K562 (cell line): ENCODE measurements around the gene GIMAP8. TPM values are rescaled to one million over a fixed set of nuclear protein-coding genes. Genes with fewer than 3 reads are reported as not detected.

Experiments
- BRD4 ChIP-seq: fragments of 200-600 bp; sonication (generic); IDR thresholded peaks from 2 replicates; pipeline ENCODE4 v1.6.1; 2017; ENCODE audit warnings: inconsistent platforms
- ETS2 ChIP-seq: IDR thresholded peaks from 2 replicates; pipeline ENCODE4 v1.6.1; 2016; ENCODE audit warnings: borderline replicate concordance, missing genetic modification characterization, mild to moderate bottlenecking, moderate library complexity, missing compliant biosample characterization; ENCODE audit not compliant: poor library complexity, severe bottlenecking
- ETV1 ChIP-seq: fragments of 450-650 bp; conservative IDR thresholded peaks from 2 replicates; pipeline ENCODE4 v1.6.1; 2016; ENCODE audit warnings: missing genetic modification characterization, control low read depth, low read depth, missing compliant biosample characterization
- HCFC1 ChIP-seq: IDR thresholded peaks from 2 replicates; pipeline ENCODE4 v1.6.1; 2012; ENCODE audit warnings: low read depth, low read length, improper control_type of control experiment
- HNRNPH1 ChIP-seq: fragments of 200-400 bp; formaldehyde crosslinking; optimal IDR thresholded peaks from 2 replicates; pipeline ENCODE3; 2017; ENCODE audit warnings: low read depth, mild to moderate bottlenecking, low read length, moderate library complexity
- HOXB6 ChIP-seq: fragments of 250-450 bp; sonication (Bioruptor Pico); IDR thresholded peaks from 2 replicates; pipeline ENCODE4 v1.5.1; 2022; ENCODE audit warnings: mild to moderate bottlenecking, borderline replicate concordance
- RBFOX2 ChIP-seq: fragments of 200-400 bp; formaldehyde crosslinking; IDR thresholded peaks from 2 replicates; pipeline ENCODE4 v1.6.1; 2017; ENCODE audit warnings: low read depth, mild to moderate bottlenecking, low read length, moderate library complexity
- RCOR1 ChIP-seq, 2 experiments: IDR thresholded peaks; 2 replicates each; pipeline ENCODE4 v1.6.1; 2012; ENCODE audit warnings: low read depth in 2 of 2, low read length in 2 of 2, borderline replicate concordance in 1 of 2, improper control_type of control experiment in 1 of 2
- RUNX1 ChIP-seq: sonication (generic); IDR thresholded peaks from 2 replicates; pipeline ENCODE4 v1.6.1; 2016; ENCODE audit warnings: antibody characterized with exemption, low read depth
- TEAD4 ChIP-seq, 2 experiments: sonication (generic) in 1 of 2; formaldehyde crosslinking in 1 of 2; IDR thresholded peaks; 2 replicates each; pipeline versions ENCODE4 v1.6.1 to v1.8.0; 2012 to 2022; ENCODE audit warnings: borderline replicate concordance in 1 of 2, inconsistent platforms in 1 of 2, low read length in 1 of 2, mild to moderate bottlenecking in 1 of 2, missing genetic modification reagents in 1 of 2
- YY1 ChIP-seq, 3 experiments: IDR thresholded peaks; 2 replicates each; pipeline ENCODE4 v1.6.1; 2011; ENCODE audit warnings: low read length in 2 of 3, mild to moderate bottlenecking in 2 of 3, moderate library complexity in 2 of 3, borderline replicate concordance in 1 of 3, control low read depth in 1 of 3, low read depth in 1 of 3; ENCODE audit not compliant: insufficient read depth in 3 of 3, insufficient replicate concordance in 2 of 3, control insufficient read depth in 1 of 3, insufficient read length in 1 of 3; ENCODE audit errors: extremely low read depth in 1 of 3
- ZNF134 ChIP-seq: fragments of 250-450 bp; sonication (Bioruptor Pico); conservative IDR thresholded peaks from 2 replicates; pipeline ENCODE4 v1.4.0; 2020
- ZNF232 ChIP-seq: sonication (generic); formaldehyde crosslinking; IDR thresholded peaks from 2 replicates; pipeline ENCODE4 v1.8.0; 2022; ENCODE audit warnings: mild to moderate bottlenecking, missing genetic modification reagents
- ZNF561 ChIP-seq: fragments of 450-650 bp; formaldehyde crosslinking; conservative IDR thresholded peaks from 2 replicates; pipeline ENCODE4 v1.4.0; 2020; ENCODE audit warnings: mild to moderate bottlenecking, moderate library complexity
- polyA plus RNA-seq, 8 experiments: library from polyadenylated mRNA; depleted of rRNA in 4 of 8; stranded (reverse) in 5 of 8; unstranded in 3 of 8; fragments of >200 nt; fragmentation: Nextera tagmentation in 2 of 8; fragmentation: Illumina TruSeq in 1 of 8; extraction: Ambion mirVana in 2 of 8; extraction: Trizol in 1 of 8; gene quantifications; 2 replicates each; pipeline versions ENCODE4 v1.2.1 to v1.2.3, GENCODE V29; 2011 to 2014; ENCODE audit warnings: inconsistent platforms in 1 of 8, missing spikeins in 1 of 8
- total RNA-seq, 7 experiments: library from RNA; depleted of rRNA in 6 of 7; stranded (reverse); fragments of >200 nt in 6 of 7; fragmentation: Illumina TruSeq in 2 of 7; extraction: Trizol in 2 of 7; gene quantifications; 2 replicates each; pipeline versions ENCODE4 v1.2.1 to v1.2.3, GENCODE V29; 2011 to 2021; ENCODE audit warnings: low replicate concordance in 1 of 7
- TF ChIP-seq, protein P1 (sequence below): IDR thresholded peaks from 3 replicates; pipeline ENCODE4 v1.6.1; 2011; ENCODE audit warnings: borderline replicate concordance, mild to moderate bottlenecking; ENCODE audit not compliant: insufficient read length, insufficient read depth
- TF ChIP-seq, protein P2 (sequence below): sonication (generic); formaldehyde crosslinking; IDR thresholded peaks from 2 replicates; pipeline ENCODE4 v1.8.0; 2022; ENCODE audit warnings: mild to moderate bottlenecking, low read depth, missing genetic modification reagents
- TF ChIP-seq, protein P3 (sequence below), 2 experiments: fragments of 450-650 bp in 1 of 2; sonication (generic) in 1 of 2; formaldehyde crosslinking in 1 of 2; IDR thresholded peaks in 1 of 2; conservative IDR thresholded peaks in 1 of 2; 2 replicates each; pipeline versions ENCODE4 v1.6.1 to v1.8.1; 2016 to 2023; ENCODE audit warnings: mild to moderate bottlenecking in 2 of 2, moderate library complexity in 2 of 2, inconsistent platforms in 1 of 2, missing genetic modification reagents in 1 of 2
- TF ChIP-seq, protein P4 (sequence below): sonication (generic); formaldehyde crosslinking; IDR thresholded peaks from 2 replicates; pipeline ENCODE4 v1.8.0; 2022; ENCODE audit warnings: missing genetic modification reagents, mild to moderate bottlenecking, moderate library complexity, borderline replicate concordance
- TF ChIP-seq, protein P5 (sequence below): fragments of 250-450 bp; sonication (Bioruptor Pico); IDR thresholded peaks from 2 replicates; pipeline ENCODE4 v1.4.0; 2020

GIMAP8 gene
- total and polyA plus RNA-seq, 9 of the 15 experiments (the other 6 are each of a cell fraction or from before 2014, with no cell fraction given) = not detected

DNA sequence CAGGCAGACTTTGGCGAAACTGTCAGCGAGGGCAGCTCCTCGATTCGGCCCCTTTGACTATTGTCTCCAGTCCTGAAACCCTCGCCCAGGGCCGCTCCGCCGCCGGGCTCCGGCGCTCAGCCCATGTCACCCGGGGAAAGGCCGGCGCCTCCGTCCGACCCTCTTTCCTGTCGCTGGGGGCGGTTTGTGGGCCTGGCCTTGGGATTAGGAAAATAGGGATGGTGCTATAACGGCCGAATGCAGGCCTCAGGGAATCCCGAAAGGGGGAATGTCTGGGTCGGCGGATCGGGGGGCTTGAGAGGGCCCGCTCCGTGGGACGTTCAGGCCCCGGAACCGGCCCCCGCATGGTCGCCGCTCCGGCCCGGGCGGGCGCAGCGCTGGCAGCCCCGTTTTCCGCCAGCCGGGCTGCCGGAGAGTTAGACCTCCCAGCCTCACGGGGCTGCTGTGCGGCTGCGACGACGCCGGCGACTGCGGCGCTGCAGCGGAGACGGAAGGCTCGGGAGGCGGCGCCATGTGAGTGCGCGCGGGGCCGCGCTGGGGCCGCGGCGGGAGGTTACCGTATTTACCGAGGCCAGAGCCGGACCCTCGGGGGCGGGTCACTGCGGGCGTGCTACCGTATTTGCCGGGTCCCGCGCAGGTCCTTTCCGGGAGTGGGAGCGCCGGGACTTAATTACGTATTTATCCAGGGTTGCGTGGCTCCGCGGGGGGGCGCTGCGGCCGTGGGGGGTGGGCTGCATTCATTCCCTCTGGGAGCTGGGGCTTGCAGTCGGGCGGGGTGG, 45.4 kb upstream of the GIMAP8 start (continued):
- TF ChIP-seq ETV1 (peak; percentile 77), RBFOX2 (peak; percentile 99), HOXB6 (CRISPR knock-in tag) (no peak), BRD4 (peak; percentile 96), RCOR1 (IDR thresholded peaks at IDR 0.05; ENCODE audit: borderline replicate concordance in 1 of 2, low read depth in 2 of 2, low read length in 2 of 2) (peak in 1 of 2 experiments; percentile 94; a peak in 2 of 4 replicates), ZNF134 (no peak), HCFC1 (peak; percentile 81), TEAD4 (IDR thresholded peaks at IDR 0.05; ENCODE audit: low read length) (0 out of 2 replicates have a peak, but pooled peaks have one; percentile 38), TEAD4 (CRISPR knock-in tag; IDR thresholded peaks at IDR 0.05; ENCODE audit: borderline replicate concordance) (0 out of 2 replicates have a peak, but pooled peaks have one; percentile 74), RUNX1 (no peak), ETS2 (tag) (no peak), ZNF232 (CRISPR knock-in tag) (0 out of 2 replicates have a peak, but pooled peaks have one; percentile 63), ZNF561 (no peak), YY1 (IDR thresholded peaks at IDR 0.05; ENCODE audit: borderline replicate concordance in 1 of 3, control insufficient read depth in 1 of 3, extremely low read depth in 1 of 3, insufficient read depth in 3 of 3, insufficient read length in 1 of 3, insufficient replicate concordance in 2 of 3, low read depth in 1 of 3, low read length in 2 of 3) (peak; percentile 28 to 96 (median 93)), HNRNPH1 (no peak)
- TF ChIP-seq, protein P1, sequence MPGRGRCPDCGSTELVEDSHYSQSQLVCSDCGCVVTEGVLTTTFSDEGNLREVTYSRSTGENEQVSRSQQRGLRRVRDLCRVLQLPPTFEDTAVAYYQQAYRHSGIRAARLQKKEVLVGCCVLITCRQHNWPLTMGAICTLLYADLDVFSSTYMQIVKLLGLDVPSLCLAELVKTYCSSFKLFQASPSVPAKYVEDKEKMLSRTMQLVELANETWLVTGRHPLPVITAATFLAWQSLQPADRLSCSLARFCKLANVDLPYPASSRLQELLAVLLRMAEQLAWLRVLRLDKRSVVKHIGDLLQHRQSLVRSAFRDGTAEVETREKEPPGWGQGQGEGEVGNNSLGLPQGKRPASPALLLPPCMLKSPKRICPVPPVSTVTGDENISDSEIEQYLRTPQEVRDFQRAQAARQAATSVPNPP = no peak
- TF ChIP-seq, protein P2, sequence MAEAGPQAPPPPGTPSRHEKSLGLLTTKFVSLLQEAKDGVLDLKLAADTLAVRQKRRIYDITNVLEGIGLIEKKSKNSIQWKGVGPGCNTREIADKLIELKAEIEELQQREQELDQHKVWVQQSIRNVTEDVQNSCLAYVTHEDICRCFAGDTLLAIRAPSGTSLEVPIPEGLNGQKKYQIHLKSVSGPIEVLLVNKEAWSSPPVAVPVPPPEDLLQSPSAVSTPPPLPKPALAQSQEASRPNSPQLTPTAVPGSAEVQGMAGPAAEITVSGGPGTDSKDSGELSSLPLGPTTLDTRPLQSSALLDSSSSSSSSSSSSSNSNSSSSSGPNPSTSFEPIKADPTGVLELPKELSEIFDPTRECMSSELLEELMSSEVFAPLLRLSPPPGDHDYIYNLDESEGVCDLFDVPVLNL (CRISPR knock-in tag) = no peak
- TF ChIP-seq, protein P3, sequence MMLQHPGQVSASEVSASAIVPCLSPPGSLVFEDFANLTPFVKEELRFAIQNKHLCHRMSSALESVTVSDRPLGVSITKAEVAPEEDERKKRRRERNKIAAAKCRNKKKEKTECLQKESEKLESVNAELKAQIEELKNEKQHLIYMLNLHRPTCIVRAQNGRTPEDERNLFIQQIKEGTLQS (IDR thresholded peaks at IDR 0.05) = no peak
- TF ChIP-seq, protein P3 (CRISPR knock-in tag; conservative IDR thresholded peaks at IDR 0.05) = peak; percentile 78; the same call in 1 of the 2 replicates
- TF ChIP-seq, protein P4, sequence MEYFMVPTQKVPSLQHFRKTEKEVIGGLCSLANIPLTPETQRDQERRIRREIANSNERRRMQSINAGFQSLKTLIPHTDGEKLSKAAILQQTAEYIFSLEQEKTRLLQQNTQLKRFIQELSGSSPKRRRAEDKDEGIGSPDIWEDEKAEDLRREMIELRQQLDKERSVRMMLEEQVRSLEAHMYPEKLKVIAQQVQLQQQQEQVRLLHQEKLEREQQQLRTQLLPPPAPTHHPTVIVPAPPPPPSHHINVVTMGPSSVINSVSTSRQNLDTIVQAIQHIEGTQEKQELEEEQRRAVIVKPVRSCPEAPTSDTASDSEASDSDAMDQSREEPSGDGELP = no peak; the same call in 1 of the 2 replicates
- TF ChIP-seq, protein P5, sequence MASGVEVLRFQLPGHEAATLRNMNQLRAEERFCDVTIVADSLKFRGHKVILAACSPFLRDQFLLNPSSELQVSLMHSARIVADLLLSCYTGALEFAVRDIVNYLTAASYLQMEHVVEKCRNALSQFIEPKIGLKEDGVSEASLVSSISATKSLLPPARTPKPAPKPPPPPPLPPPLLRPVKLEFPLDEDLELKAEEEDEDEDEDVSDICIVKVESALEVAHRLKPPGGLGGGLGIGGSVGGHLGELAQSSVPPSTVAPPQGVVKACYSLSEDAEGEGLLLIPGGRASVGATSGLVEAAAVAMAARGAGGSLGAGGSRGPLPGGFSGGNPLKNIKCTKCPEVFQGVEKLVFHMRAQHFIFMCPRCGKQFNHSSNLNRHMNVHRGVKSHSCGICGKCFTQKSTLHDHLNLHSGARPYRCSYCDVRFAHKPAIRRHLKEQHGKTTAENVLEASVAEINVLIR (CRISPR knock-in tag) = no peak
